ENCODE data around the gene PLEKHJ1.

DNA sequence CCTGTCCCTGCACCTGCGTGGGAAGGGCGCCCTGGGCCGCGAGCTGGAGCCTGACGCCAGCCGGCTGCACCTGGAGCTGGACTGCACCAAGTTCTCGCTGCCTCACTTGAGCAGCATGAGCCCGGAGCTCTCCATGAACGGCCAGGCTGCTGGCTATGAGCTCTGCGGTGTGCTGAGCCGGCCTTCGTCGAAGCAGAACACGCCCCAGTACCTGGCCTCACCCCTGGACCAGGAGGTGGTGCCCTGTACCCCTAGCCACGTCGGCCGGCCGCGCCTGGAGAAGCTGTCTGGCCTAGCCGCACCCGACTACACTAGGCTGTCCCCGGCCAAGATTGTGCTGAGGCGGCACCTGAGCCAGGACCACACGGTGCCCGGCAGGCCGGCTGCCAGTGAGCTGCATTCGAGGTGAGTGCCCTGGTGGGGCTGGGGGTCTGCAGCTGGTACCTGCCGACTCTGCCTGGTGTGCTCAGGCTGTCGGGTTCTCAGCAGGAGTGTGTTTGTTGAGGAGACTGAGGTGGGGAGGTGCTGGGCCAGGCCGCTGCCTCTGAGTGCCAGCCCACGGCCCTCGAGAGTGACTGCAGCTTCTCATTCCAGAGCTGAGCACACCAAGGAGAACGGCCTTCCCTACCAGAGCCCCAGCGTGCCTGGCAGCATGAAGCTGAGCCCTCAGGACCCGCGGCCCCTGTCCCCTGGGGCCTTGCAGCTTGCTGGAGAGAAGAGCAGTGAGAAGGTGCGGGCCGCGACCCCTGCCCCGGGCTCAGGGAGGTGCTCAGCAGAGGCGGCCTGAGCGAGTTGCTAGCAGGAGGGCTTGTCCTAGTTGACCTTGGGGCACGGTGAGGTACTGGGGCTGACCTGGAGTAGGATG is 19.5 kb downstream of the PLEKHJ1 start:
- TF ChIP-seq, protein P1, sequence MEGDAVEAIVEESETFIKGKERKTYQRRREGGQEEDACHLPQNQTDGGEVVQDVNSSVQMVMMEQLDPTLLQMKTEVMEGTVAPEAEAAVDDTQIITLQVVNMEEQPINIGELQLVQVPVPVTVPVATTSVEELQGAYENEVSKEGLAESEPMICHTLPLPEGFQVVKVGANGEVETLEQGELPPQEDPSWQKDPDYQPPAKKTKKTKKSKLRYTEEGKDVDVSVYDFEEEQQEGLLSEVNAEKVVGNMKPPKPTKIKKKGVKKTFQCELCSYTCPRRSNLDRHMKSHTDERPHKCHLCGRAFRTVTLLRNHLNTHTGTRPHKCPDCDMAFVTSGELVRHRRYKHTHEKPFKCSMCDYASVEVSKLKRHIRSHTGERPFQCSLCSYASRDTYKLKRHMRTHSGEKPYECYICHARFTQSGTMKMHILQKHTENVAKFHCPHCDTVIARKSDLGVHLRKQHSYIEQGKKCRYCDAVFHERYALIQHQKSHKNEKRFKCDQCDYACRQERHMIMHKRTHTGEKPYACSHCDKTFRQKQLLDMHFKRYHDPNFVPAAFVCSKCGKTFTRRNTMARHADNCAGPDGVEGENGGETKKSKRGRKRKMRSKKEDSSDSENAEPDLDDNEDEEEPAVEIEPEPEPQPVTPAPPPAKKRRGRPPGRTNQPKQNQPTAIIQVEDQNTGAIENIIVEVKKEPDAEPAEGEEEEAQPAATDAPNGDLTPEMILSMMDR (IDR thresholded peaks at IDR 0.05): no peak
- TF ChIP-seq POLR2A (IDR thresholded peaks at IDR 0.05): no peak

Data from right lobe of liver (tissue), 4 donors.